ENCODE data around the gene WNK2.

DNA sequence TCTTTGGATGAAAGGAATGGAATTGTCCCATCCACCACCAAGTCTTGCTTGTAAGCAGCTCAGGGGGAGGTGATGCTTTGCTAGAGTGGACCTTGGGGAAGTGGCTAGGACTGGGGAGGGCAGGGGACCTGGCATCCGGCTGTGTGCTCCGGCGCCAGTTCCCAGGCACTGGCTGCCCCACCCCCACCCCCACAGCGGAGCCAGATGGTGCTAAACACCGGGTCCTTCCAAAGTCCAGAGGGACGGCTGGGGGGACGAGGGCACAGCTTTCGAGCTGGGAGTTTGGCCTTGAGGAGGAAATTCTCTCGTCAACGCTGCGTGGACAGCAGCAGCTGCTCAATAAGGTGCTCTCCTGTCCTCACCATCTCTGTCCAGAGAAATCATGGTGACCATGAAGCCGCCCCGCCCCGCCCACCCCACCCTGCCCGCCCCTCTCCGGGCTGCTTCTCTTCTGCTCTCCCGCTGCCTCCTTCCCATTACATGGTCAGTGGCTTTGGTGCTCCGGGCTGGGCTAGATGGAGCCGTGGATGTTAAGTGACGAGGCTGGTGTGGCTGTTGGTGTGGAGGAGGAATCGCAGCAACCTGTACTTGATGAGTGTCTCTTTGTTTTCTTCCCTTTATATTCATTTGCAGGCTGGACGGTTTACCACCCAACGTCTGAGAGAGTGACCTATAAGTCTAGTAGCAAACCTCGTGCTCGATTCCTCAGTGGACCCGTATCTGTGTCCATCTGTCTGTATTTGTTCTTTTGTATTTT is 115.7 kb downstream of the WNK2 start:
- TF ChIP-seq EZH2 (IDR thresholded peaks at IDR 0.05; ENCODE audit: borderline replicate concordance, low read depth, low read length, severe bottlenecking) (no peak), POLR2AphosphoS5 (IDR thresholded peaks at IDR 0.05; ENCODE audit: insufficient read depth, low read depth, low read length) (no peak), POLR2A (IDR thresholded peaks at IDR 0.05; ENCODE audit: low read depth, low read length) (no peak), FOS (IDR thresholded peaks at IDR 0.05; ENCODE audit: borderline replicate concordance, insufficient read depth, low read length) (no peak)
- TF ChIP-seq, protein P1, sequence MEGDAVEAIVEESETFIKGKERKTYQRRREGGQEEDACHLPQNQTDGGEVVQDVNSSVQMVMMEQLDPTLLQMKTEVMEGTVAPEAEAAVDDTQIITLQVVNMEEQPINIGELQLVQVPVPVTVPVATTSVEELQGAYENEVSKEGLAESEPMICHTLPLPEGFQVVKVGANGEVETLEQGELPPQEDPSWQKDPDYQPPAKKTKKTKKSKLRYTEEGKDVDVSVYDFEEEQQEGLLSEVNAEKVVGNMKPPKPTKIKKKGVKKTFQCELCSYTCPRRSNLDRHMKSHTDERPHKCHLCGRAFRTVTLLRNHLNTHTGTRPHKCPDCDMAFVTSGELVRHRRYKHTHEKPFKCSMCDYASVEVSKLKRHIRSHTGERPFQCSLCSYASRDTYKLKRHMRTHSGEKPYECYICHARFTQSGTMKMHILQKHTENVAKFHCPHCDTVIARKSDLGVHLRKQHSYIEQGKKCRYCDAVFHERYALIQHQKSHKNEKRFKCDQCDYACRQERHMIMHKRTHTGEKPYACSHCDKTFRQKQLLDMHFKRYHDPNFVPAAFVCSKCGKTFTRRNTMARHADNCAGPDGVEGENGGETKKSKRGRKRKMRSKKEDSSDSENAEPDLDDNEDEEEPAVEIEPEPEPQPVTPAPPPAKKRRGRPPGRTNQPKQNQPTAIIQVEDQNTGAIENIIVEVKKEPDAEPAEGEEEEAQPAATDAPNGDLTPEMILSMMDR (IDR thresholded peaks at IDR 0.05; ENCODE audit: extremely low read depth in 1 of 2, insufficient read depth in 1 of 2, low read depth in 1 of 2, low read length in 2 of 2), result no peak

Data from endothelial cell of umbilical vein (primary cell).